Lower leg skin (tissue), 3 donors: ENCODE data around the gene MPP1.

Source experiments
- POLR2A ChIP-seq, 2 donors: fragments of 450-650 bp; IDR thresholded peaks; one replicate each; pipeline ENCODE4 v1.6.1; 2016 to 2017; ENCODE audit warnings: antibody characterized with exemption in 2 of 2, mild to moderate bottlenecking in 1 of 2, moderate library complexity in 1 of 2
- TF ChIP-seq, protein P1 (sequence below), 3 donors: fragments of 450-650 bp; IDR thresholded peaks; one replicate each; pipeline ENCODE4 v1.5.1; 2016; ENCODE audit warnings: antibody characterized with exemption in 3 of 3, mild to moderate bottlenecking in 3 of 3, moderate library complexity in 2 of 3

GRCh38 chrX:154819771-154820341, 14.6 kb upstream of the MPP1 start:
- TF ChIP-seq, protein P1, sequence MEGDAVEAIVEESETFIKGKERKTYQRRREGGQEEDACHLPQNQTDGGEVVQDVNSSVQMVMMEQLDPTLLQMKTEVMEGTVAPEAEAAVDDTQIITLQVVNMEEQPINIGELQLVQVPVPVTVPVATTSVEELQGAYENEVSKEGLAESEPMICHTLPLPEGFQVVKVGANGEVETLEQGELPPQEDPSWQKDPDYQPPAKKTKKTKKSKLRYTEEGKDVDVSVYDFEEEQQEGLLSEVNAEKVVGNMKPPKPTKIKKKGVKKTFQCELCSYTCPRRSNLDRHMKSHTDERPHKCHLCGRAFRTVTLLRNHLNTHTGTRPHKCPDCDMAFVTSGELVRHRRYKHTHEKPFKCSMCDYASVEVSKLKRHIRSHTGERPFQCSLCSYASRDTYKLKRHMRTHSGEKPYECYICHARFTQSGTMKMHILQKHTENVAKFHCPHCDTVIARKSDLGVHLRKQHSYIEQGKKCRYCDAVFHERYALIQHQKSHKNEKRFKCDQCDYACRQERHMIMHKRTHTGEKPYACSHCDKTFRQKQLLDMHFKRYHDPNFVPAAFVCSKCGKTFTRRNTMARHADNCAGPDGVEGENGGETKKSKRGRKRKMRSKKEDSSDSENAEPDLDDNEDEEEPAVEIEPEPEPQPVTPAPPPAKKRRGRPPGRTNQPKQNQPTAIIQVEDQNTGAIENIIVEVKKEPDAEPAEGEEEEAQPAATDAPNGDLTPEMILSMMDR (IDR thresholded peaks at IDR 0.05), result no peak
- TF ChIP-seq POLR2A (IDR thresholded peaks at IDR 0.05), result no peak
